ENCODE measurements around the gene SEPTIN5. TPM values are rescaled to one million over a fixed set of nuclear protein-coding genes. Genes with fewer than 3 reads are reported as not detected.
"Not testable (repeated sequence)": the region's sequence is repeated elsewhere in the genome, so short reads cannot be mapped to it uniquely, and the experiment has no call there.

Gene SEPTIN5
- total RNA-seq, 1 donor from 2014 or later, result 32.0 TPM

- Mint-ChIP-seq H3K36me3 (ENCODE audit: insufficient read depth) (peaks cover 11% of the 10 kb centered on the region), H3K27ac (no peak overlapping the region), H3K9me3 (ENCODE audit: low read depth) (no peaks in the 10 kb centered on the region), H3K4me3 (ENCODE audit: low read depth) (peak overlapping the region; percentile 52), H3K27me3 (peaks cover 80% of the 10 kb centered on the region), H3K4me1 (ENCODE audit: low read depth) (peaks cover 7% of the 10 kb centered on the region)
- TF ChIP-seq CTCF (IDR thresholded peaks at IDR 0.05; ENCODE audit: unreplicated experiment), result peak; percentile 48
- peak; percentile 52 for DNase-seq (ENCODE audit: low spot score, unreplicated experiment)
Measured at GRCh38 chr22:19723983-19724827, 9.9 kb downstream of the SEPTIN5 start.

- DNase-seq (ENCODE audit: low spot score, unreplicated experiment), result no peak
- Mint-ChIP-seq H3K9me3 (ENCODE audit: low read depth) (no peaks in the 10 kb centered on the region), H3K4me3 (ENCODE audit: low read depth) (peak overlapping the region; percentile 52), H3K4me1 (ENCODE audit: low read depth) (peaks cover 5% of the 10 kb centered on the region), H3K27me3 (peaks cover 71% of the 10 kb centered on the region), H3K36me3 (ENCODE audit: insufficient read depth) (peaks cover 7% of the 10 kb centered on the region), H3K27ac (peak overlapping the region; percentile 56)
- TF ChIP-seq CTCF (IDR thresholded peaks at IDR 0.05; ENCODE audit: unreplicated experiment), result no peak
Measured at GRCh38 chr22:19724927-19725661, 10.8 kb downstream of the SEPTIN5 start.

GRCh38 chr22:19726064-19726788 is 11.9 kb downstream of the SEPTIN5 start:
- H3K27me3 Mint-ChIP-seq, result peaks cover 60% of the 10 kb centered on the region
- H3K9me3 Mint-ChIP-seq (ENCODE audit: low read depth); DNase-seq (ENCODE audit: low spot score, unreplicated experiment); H3K36me3 Mint-ChIP-seq (ENCODE audit: insufficient read depth); H3K4me3 Mint-ChIP-seq (ENCODE audit: low read depth); H3K4me1 Mint-ChIP-seq (ENCODE audit: low read depth); H3K27ac Mint-ChIP-seq: not testable (repeated sequence)

- Mint-ChIP-seq H3K9me3 (ENCODE audit: low read depth) (no peaks in the 10 kb centered on the region), H3K36me3 (ENCODE audit: insufficient read depth) (peaks cover 1% of the 10 kb centered on the region), H3K4me1 (ENCODE audit: low read depth) (peaks cover 9% of the 10 kb centered on the region), H3K4me3 (ENCODE audit: low read depth) (no peak overlapping the region), H3K27me3 (peaks cover 55% of the 10 kb centered on the region), H3K27ac (no peak overlapping the region)
- no peak for TF ChIP-seq CTCF (IDR thresholded peaks at IDR 0.05; ENCODE audit: unreplicated experiment)
- no peak for DNase-seq (ENCODE audit: low spot score, unreplicated experiment)
Measured at GRCh38 chr22:19727310-19728150, 13.2 kb downstream of the SEPTIN5 start.

GRCh38 chr22:19728271-19728670 is 14.0 kb downstream of the SEPTIN5 start:
- TF ChIP-seq CTCF (IDR thresholded peaks at IDR 0.05; ENCODE audit: unreplicated experiment), result no peak
- no peak overlapping the region for H3K27ac Mint-ChIP-seq
- no peaks in the 10 kb centered on the region for H3K9me3 Mint-ChIP-seq (ENCODE audit: low read depth)
- peaks cover 5% of the 10 kb centered on the region for H3K4me1 Mint-ChIP-seq (ENCODE audit: low read depth)
- no peak for DNase-seq (ENCODE audit: low spot score, unreplicated experiment)
- H3K27me3 Mint-ChIP-seq, result peaks cover 50% of the 10 kb centered on the region
- H3K36me3 Mint-ChIP-seq (ENCODE audit: insufficient read depth), result no peaks in the 10 kb centered on the region
- no peak overlapping the region for H3K4me3 Mint-ChIP-seq (ENCODE audit: low read depth)

Data from progenitor cell of endocrine pancreas (in vitro differentiated cells).